ENCODE results near the gene ACLY. TPM values are rescaled to one million over a fixed set of nuclear protein-coding genes. Genes with fewer than 3 reads are reported as not detected.

ACLY gene
- total and polyA plus RNA-seq, 2 experiments from 2014 or later: 101 to 157 TPM

- no peak overlapping the region for H2AFZ ChIP-seq
- DNase-seq (ENCODE audit: low spot score): no peak
- no peak overlapping the region for H3K4me2 ChIP-seq
- no peaks in the 10 kb centered on the region for H4K20me1 ChIP-seq (ENCODE audit: insufficient read depth, poor library complexity, severe bottlenecking)
- H3K79me2 ChIP-seq: no peaks in the 10 kb centered on the region
- H3K27ac ChIP-seq: no peak overlapping the region
- 93% methylated on average over 16 of the region's 19 CpGs for WGBS (ENCODE audit: low lambda C conversion rate, missing lambda C conversion rate)
- no peaks in the 10 kb centered on the region for H3K4me1 ChIP-seq (ENCODE audit: insufficient read depth)
- no peak overlapping the region for H3K4me3 ChIP-seq
- H3K9me2 ChIP-seq (replicated peaks; ENCODE audit: insufficient read depth): no peaks in the 10 kb centered on the region
- H3K27me3 ChIP-seq: no peaks in the 10 kb centered on the region
- H3K9me3 ChIP-seq (ENCODE audit: low read depth): no peaks in the 10 kb centered on the region
- no peaks in the 10 kb centered on the region for H3K36me3 ChIP-seq (replicated peaks; ENCODE audit: insufficient read depth, low read depth)
- TF ChIP-seq EZH2 (IDR thresholded peaks at IDR 0.05; ENCODE audit: borderline replicate concordance) (no peak), CTCF (IDR thresholded peaks at IDR 0.05; ENCODE audit: poor library complexity) (no peak), EZH2phosphoT487 (IDR thresholded peaks at IDR 0.05; ENCODE audit: low read depth, severe bottlenecking, unreplicated experiment) (no peak)
Observed at GRCh38 chr17:41825175-41825845, 93.4 kb downstream of the ACLY start.

- Histone ChIP-seq H3K79me2 (no peaks in the 10 kb centered on the region), H3K27me3 (no peaks in the 10 kb centered on the region), H4K20me1 (ENCODE audit: insufficient read depth, poor library complexity, severe bottlenecking) (no peaks in the 10 kb centered on the region), H3K9me2 (replicated peaks; ENCODE audit: insufficient read depth) (no peaks in the 10 kb centered on the region), H3K36me3 (replicated peaks; ENCODE audit: insufficient read depth, low read depth) (no peaks in the 10 kb centered on the region), H2AFZ (no peak overlapping the region), H3K9me3 (ENCODE audit: low read depth) (no peaks in the 10 kb centered on the region), H3K4me1 (ENCODE audit: insufficient read depth) (no peaks in the 10 kb centered on the region), H3K27ac (no peak overlapping the region), H3K4me2 (no peak overlapping the region), H3K4me3 (no peak overlapping the region)
- WGBS (ENCODE audit: low lambda C conversion rate, missing lambda C conversion rate): 62% methylated on average over 7 of the region's 7 CpGs
- no peak for DNase-seq (ENCODE audit: low spot score)
- TF ChIP-seq EZH2phosphoT487 (IDR thresholded peaks at IDR 0.05; ENCODE audit: low read depth, severe bottlenecking, unreplicated experiment): no peak
- TF ChIP-seq CTCF (IDR thresholded peaks at IDR 0.05; ENCODE audit: poor library complexity): no peak
- no peak for TF ChIP-seq EZH2 (IDR thresholded peaks at IDR 0.05; ENCODE audit: borderline replicate concordance)
Observed at GRCh38 chr17:41824086-41824485, 94.7 kb downstream of the ACLY start.

GRCh38 chr17:41823580-41823979 lies 95.2 kb downstream of the ACLY start:
- Histone ChIP-seq H3K79me2 (no peaks in the 10 kb centered on the region), H4K20me1 (ENCODE audit: insufficient read depth, poor library complexity, severe bottlenecking) (no peaks in the 10 kb centered on the region), H3K9me3 (ENCODE audit: low read depth) (no peaks in the 10 kb centered on the region), H3K4me3 (no peak overlapping the region), H3K27me3 (no peaks in the 10 kb centered on the region), H3K36me3 (replicated peaks; ENCODE audit: insufficient read depth, low read depth) (no peaks in the 10 kb centered on the region), H3K4me1 (ENCODE audit: insufficient read depth) (no peaks in the 10 kb centered on the region), H3K4me2 (no peak overlapping the region), H3K9me2 (replicated peaks; ENCODE audit: insufficient read depth) (no peaks in the 10 kb centered on the region), H2AFZ (no peak overlapping the region), H3K27ac (no peak overlapping the region)
- 88% methylated on average over 7 of the region's 7 CpGs for WGBS (ENCODE audit: low lambda C conversion rate, missing lambda C conversion rate)
- no peak for DNase-seq (ENCODE audit: low spot score)
- no peak for TF ChIP-seq EZH2 (IDR thresholded peaks at IDR 0.05; ENCODE audit: borderline replicate concordance)
- TF ChIP-seq EZH2phosphoT487 (IDR thresholded peaks at IDR 0.05; ENCODE audit: low read depth, severe bottlenecking, unreplicated experiment): no peak
- TF ChIP-seq CTCF (IDR thresholded peaks at IDR 0.05; ENCODE audit: poor library complexity): no peak
